ENCODE measurements around the gene CLDN4.

CLDN4 gene

DNA sequence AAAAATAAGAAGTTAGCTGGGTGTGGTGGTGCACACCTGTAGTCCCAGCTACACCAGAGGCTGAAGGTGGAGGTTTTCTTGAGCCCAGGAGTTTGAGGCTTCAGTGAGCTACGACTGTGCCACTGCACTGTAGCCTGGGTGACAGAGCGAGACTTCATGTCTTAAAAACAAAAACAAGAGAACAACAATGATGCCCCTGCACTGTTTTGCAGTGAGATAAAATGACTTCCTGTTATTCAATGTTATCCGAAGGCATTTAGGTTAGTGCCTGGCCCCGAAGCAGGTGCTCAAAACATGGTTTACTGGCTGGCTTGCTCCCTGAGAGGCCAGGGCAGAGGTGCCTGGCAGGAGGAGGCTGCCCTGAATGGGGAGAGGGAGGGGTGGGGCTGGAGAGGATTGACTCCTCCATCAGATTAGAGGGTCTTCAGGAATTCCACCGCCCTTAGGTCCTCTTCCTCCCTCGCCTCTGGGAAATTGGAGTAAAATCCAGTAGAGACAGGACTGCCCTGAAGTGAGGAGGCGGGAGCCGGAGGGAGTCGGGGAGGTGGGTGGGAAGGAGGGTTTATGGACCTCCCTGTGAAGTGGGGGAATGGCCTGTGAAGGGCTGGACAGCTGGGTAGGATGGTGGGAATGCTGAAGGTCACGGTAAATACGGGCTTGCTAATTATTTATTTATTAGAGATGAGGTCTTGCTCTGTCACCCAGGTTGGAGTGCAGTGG is 6.8 kb upstream of the CLDN4 start:
- Histone ChIP-seq H3K4me3 (ENCODE audit: low read length in 2 of 2) (no peak overlapping the region), H3K27me3 (ENCODE audit: control insufficient read depth in 1 of 2, insufficient read depth in 2 of 2, low read length in 2 of 2) (peaks cover 0 to 3% of the 10 kb centered on the region in 2 donors), H3K36me3 (ENCODE audit: control insufficient read depth in 2 of 2, insufficient read depth in 2 of 2, low read length in 2 of 2) (no peaks in the 10 kb centered on the region), H3K9me3 (ENCODE audit: control insufficient read depth in 2 of 2, low read length in 2 of 2) (no peaks in the 10 kb centered on the region), H3K9ac (ENCODE audit: low read length in 2 of 2) (no peak overlapping the region), H3K27ac (ENCODE audit: low read length) (no peak overlapping the region), H3K4me1 (ENCODE audit: control insufficient read depth, insufficient read depth, low read length) (peaks cover 4% of the 10 kb centered on the region)

DNA sequence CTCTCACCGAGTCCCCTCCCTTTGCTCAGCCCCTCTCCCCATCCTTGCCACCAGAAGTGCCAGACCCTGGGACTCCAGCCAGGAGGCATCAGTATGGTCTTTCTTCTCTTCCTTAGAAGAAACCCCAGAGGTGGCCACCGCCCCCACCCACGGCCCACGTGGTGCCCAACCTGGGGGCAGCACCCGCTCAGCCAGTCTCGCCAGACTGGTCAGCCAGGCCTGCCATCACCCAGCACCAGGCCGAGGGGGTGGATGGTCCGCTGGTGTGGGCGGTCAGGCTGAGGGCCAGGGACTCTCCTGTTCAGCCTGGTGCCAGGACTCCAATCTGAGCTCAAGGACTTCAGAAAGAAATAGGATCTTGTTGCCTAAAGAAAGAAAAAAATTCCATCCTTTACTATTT is 5.8 kb upstream of the CLDN4 start:
- Histone ChIP-seq H3K4me3 (ENCODE audit: low read length in 2 of 2) (no peak overlapping the region), H3K27ac (ENCODE audit: low read length) (no peak overlapping the region), H3K36me3 (ENCODE audit: control insufficient read depth in 2 of 2, insufficient read depth in 2 of 2, low read length in 2 of 2) (no peaks in the 10 kb centered on the region), H3K27me3 (ENCODE audit: control insufficient read depth in 1 of 2, insufficient read depth in 2 of 2, low read length in 2 of 2) (peaks cover 2 to 4% of the 10 kb centered on the region in 2 donors), H3K9me3 (ENCODE audit: control insufficient read depth in 2 of 2, low read length in 2 of 2) (no peaks in the 10 kb centered on the region), H3K9ac (ENCODE audit: low read length in 2 of 2) (no peak overlapping the region), H3K4me1 (ENCODE audit: control insufficient read depth, insufficient read depth, low read length) (peaks cover 4% of the 10 kb centered on the region)

GRCh38 chr7:73827567-73828106 is 3.2 kb upstream of the CLDN4 start:
- H3K27me3 ChIP-seq (ENCODE audit: control insufficient read depth in 1 of 2, insufficient read depth in 2 of 2, low read length in 2 of 2), result peaks cover 10% of the 10 kb centered on the region in 2 donors
- no peak overlapping the region for H3K27ac ChIP-seq (ENCODE audit: low read length)
- no peaks in the 10 kb centered on the region for H3K36me3 ChIP-seq (ENCODE audit: control insufficient read depth in 2 of 2, insufficient read depth in 2 of 2, low read length in 2 of 2)
- peaks cover 6% of the 10 kb centered on the region for H3K4me1 ChIP-seq (ENCODE audit: control insufficient read depth, insufficient read depth, low read length)
- no peaks in the 10 kb centered on the region for H3K9me3 ChIP-seq (ENCODE audit: control insufficient read depth in 2 of 2, low read length in 2 of 2)
- no peak overlapping the region for H3K4me3 ChIP-seq (ENCODE audit: low read length in 2 of 2)
- H3K9ac ChIP-seq (ENCODE audit: low read length in 2 of 2), result no peak overlapping the region

DNA sequence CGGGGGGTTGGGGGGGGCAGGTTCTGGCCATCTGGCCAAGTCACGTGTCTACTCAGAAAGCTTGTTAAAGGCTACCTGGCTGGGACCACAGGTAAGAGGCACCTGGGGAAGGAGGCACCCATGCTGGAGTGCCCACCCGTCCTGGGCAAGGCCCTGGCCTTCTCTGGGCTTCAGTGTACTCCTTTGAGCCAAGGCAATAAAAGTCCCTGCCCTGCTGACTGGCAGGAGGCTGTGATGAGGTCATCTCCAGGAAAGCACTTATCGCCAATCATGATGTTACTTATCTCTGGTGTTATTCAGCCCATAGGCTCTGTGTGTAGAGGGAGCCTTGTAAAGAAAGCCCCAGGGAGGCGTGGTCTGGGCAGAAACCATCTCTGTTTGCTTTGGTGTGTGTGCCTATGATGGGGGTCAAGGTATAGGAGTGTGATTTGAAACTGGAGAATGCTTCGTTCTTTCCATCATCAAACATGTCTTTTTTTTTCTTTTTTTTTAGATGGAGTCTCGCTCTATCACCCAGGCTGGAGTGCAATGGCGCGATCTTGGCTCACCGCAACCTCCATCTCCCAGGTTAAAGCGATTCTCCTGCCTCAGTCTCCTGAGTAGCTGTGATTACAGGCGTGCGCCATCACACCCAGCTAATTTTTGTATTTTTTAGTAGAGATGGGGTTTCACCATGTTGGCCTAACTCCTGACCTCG is 2.5 kb upstream of the CLDN4 start:
- Histone ChIP-seq H3K36me3 (ENCODE audit: control insufficient read depth in 2 of 2, insufficient read depth in 2 of 2, low read length in 2 of 2) (no peaks in the 10 kb centered on the region), H3K27me3 (ENCODE audit: control insufficient read depth in 1 of 2, insufficient read depth in 2 of 2, low read length in 2 of 2) (peaks cover 10% of the 10 kb centered on the region in 2 donors), H3K4me3 (ENCODE audit: low read length in 2 of 2) (no peak overlapping the region), H3K9me3 (ENCODE audit: control insufficient read depth in 2 of 2, low read length in 2 of 2) (no peaks in the 10 kb centered on the region), H3K27ac (ENCODE audit: low read length) (no peak overlapping the region), H3K4me1 (ENCODE audit: control insufficient read depth, insufficient read depth, low read length) (peaks cover 6% of the 10 kb centered on the region), H3K9ac (ENCODE audit: low read length in 2 of 2) (no peak overlapping the region)

DNA sequence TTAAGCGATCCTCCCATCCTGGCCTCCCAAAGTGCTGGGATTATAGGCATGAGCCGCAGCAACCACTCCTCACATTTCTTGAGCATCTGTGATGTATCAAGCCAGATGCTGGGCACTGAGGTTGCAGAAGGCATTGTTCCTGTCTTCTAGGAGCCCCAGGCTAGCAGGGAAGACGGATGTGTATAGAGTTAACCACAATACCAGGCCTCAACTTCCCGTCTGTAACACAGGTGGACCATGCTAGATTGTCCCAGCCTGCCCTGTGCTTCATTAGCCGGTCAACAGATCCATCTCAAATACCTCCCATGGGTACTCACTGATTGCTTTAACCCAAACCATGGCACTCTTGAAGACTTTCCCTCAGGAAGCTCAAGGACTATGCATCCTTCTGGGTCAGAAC is 1.8 kb upstream of the CLDN4 start:
- no peaks in the 10 kb centered on the region for H3K36me3 ChIP-seq (ENCODE audit: control insufficient read depth in 2 of 2, insufficient read depth in 2 of 2, low read length in 2 of 2)
- H3K9me3 ChIP-seq (ENCODE audit: control insufficient read depth in 2 of 2, low read length in 2 of 2), result no peaks in the 10 kb centered on the region
- no peak overlapping the region for H3K4me3 ChIP-seq (ENCODE audit: low read length in 2 of 2)
- H3K27ac ChIP-seq (ENCODE audit: low read length), result no peak overlapping the region
- peaks cover 6% of the 10 kb centered on the region for H3K4me1 ChIP-seq (ENCODE audit: control insufficient read depth, insufficient read depth, low read length)
- H3K27me3 ChIP-seq (ENCODE audit: control insufficient read depth in 1 of 2, insufficient read depth in 2 of 2, low read length in 2 of 2), result peaks cover 10% of the 10 kb centered on the region in 2 donors
- H3K9ac ChIP-seq (ENCODE audit: low read length in 2 of 2), result no peak overlapping the region

DNA sequence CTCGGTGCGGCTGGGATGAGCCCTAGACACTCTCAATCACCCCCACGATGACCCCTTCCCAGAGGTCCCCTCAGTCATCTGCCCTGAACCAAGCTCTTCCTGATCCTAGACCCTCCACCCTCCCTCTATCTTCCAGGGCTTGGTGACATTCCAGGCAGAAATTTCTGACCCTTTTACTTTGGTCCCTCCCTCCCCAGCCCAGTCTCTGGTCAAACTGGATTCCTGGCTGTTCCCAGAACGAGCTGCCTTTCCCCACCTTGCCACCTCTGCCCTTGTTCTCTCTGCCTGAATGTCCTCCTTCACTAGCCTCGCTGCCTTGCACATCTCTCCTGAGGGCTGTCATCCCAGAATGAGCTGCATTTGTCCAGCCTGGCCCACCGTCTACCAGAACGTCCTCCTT is 1.3 kb upstream of the CLDN4 start:
- Histone ChIP-seq H3K27me3 (ENCODE audit: control insufficient read depth in 1 of 2, insufficient read depth in 2 of 2, low read length in 2 of 2) (peaks cover 10% of the 10 kb centered on the region in 2 donors), H3K36me3 (ENCODE audit: control insufficient read depth in 2 of 2, insufficient read depth in 2 of 2, low read length in 2 of 2) (no peaks in the 10 kb centered on the region), H3K4me1 (ENCODE audit: control insufficient read depth, insufficient read depth, low read length) (peaks cover 6% of the 10 kb centered on the region), H3K27ac (ENCODE audit: low read length) (no peak overlapping the region), H3K9ac (ENCODE audit: low read length in 2 of 2) (no peak overlapping the region), H3K9me3 (ENCODE audit: control insufficient read depth in 2 of 2, low read length in 2 of 2) (no peaks in the 10 kb centered on the region), H3K4me3 (ENCODE audit: low read length in 2 of 2) (no peak overlapping the region)

GRCh38 chr7:73829921-73830680 is 695 bp upstream of the CLDN4 start:
- Histone ChIP-seq H3K9me3 (ENCODE audit: control insufficient read depth in 2 of 2, low read length in 2 of 2) (no peaks in the 10 kb centered on the region), H3K4me3 (ENCODE audit: low read length in 2 of 2) (no peak overlapping the region), H3K36me3 (ENCODE audit: control insufficient read depth in 2 of 2, insufficient read depth in 2 of 2, low read length in 2 of 2) (no peaks in the 10 kb centered on the region), H3K9ac (ENCODE audit: low read length in 2 of 2) (no peak overlapping the region), H3K27ac (ENCODE audit: low read length) (no peak overlapping the region), H3K4me1 (ENCODE audit: control insufficient read depth, insufficient read depth, low read length) (peaks cover 6% of the 10 kb centered on the region), H3K27me3 (ENCODE audit: control insufficient read depth in 1 of 2, insufficient read depth in 2 of 2, low read length in 2 of 2) (peaks cover 10% of the 10 kb centered on the region in 2 donors)

GRCh38 chr7:73831584-73831833 is 713 bp downstream of the CLDN4 start:
- peaks cover 6% of the 10 kb centered on the region for H3K4me1 ChIP-seq (ENCODE audit: control insufficient read depth, insufficient read depth, low read length)
- peaks cover 10% of the 10 kb centered on the region in 2 donors for H3K27me3 ChIP-seq (ENCODE audit: control insufficient read depth in 1 of 2, insufficient read depth in 2 of 2, low read length in 2 of 2)
- no peak overlapping the region for H3K27ac ChIP-seq (ENCODE audit: low read length)
- no peaks in the 10 kb centered on the region for H3K9me3 ChIP-seq (ENCODE audit: control insufficient read depth in 2 of 2, low read length in 2 of 2)
- no peak overlapping the region for H3K4me3 ChIP-seq (ENCODE audit: low read length in 2 of 2)
- H3K9ac ChIP-seq (ENCODE audit: low read length in 2 of 2), result no peak overlapping the region
- H3K36me3 ChIP-seq (ENCODE audit: control insufficient read depth in 2 of 2, insufficient read depth in 2 of 2, low read length in 2 of 2), result no peaks in the 10 kb centered on the region

GRCh38 chr7:73831834-73832651 is 1.2 kb downstream of the CLDN4 start:
- no peaks in the 10 kb centered on the region for H3K36me3 ChIP-seq (ENCODE audit: control insufficient read depth in 2 of 2, insufficient read depth in 2 of 2, low read length in 2 of 2)
- peaks cover 10% of the 10 kb centered on the region in 2 donors for H3K27me3 ChIP-seq (ENCODE audit: control insufficient read depth in 1 of 2, insufficient read depth in 2 of 2, low read length in 2 of 2)
- no peak overlapping the region for H3K27ac ChIP-seq (ENCODE audit: low read length)
- peak overlapping the region in 1 of 2 donors; percentile 29 for H3K9ac ChIP-seq (ENCODE audit: low read length in 2 of 2)
- peak overlapping the region in 1 of 2 donors; percentile 8 for H3K4me3 ChIP-seq (ENCODE audit: low read length in 2 of 2)
- no peaks in the 10 kb centered on the region for H3K9me3 ChIP-seq (ENCODE audit: control insufficient read depth in 2 of 2, low read length in 2 of 2)
- peaks cover 6% of the 10 kb centered on the region for H3K4me1 ChIP-seq (ENCODE audit: control insufficient read depth, insufficient read depth, low read length)

- Histone ChIP-seq H3K27ac (ENCODE audit: low read length) (no peak overlapping the region), H3K9ac (ENCODE audit: low read length in 2 of 2) (no peak overlapping the region), H3K27me3 (ENCODE audit: control insufficient read depth in 1 of 2, insufficient read depth in 2 of 2, low read length in 2 of 2) (peaks cover 10% of the 10 kb centered on the region in 2 donors)
These were observed 2.0 kb downstream of the CLDN4 start for GRCh38 chr7:73832806-73833205.

More at GRCh38 chr7:73832806-73833205, 2.0 kb downstream of the CLDN4 start:
- peaks cover 2% of the 10 kb centered on the region for H3K4me1 ChIP-seq (ENCODE audit: control insufficient read depth, insufficient read depth, low read length)
- no peaks in the 10 kb centered on the region for H3K36me3 ChIP-seq (ENCODE audit: control insufficient read depth in 2 of 2, insufficient read depth in 2 of 2, low read length in 2 of 2)
- no peak overlapping the region for H3K4me3 ChIP-seq (ENCODE audit: low read length in 2 of 2)
- no peaks in the 10 kb centered on the region for H3K9me3 ChIP-seq (ENCODE audit: control insufficient read depth in 2 of 2, low read length in 2 of 2)
